Fibroblast of peridontal ligament (primary cell): Measurements from ENCODE around the gene SLC5A2.

Experiments
- DNase-seq: peaks from one replicate; pipeline ENCODE4 v3.0.0-alpha.2; 2010; ENCODE audit errors: extremely low read depth

SLC5A2 gene

DNA sequence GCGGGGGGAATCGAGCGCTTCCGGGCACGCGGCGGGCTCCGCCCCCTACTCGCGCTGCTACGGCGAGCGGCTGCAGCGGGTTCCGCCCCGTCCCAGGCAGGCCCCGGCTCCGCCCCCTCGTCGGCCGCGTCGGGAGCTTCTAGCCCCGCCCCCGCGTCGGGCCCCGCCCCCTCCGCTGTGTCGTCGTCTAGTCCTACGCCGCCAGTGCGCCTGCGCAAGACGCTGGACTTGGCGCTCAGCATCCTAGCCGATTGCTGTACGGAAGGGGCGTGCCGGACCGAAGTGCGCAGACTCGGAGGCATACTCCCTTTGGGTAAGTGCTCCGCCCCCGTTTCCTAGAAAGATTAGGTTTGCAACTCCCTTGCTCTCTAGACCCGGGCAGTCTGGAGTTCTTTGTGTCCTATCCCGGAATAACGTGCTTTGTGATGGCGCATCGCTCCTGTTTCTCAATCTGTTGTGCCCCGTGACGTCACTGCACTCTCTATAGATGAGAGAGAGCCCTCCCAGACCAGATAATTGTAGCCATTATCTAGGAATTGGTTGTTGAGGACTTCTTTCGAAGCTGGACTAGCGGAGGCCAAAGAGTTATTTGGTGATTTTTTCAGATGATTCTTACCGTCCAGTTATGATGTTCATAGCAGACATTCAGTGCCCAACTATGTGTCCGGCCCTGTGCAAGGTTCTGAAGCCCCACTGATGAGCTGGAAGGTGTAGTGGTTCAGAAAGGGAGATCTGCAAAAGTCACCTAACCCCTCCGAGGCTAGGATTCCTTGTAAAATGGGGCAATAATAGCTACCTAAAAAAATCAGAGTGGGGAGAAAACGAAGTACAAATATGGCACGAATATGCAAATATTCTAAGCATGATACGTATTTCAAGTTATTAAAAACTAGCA lies 23.0 kb upstream of the SLC5A2 start:
- DNase-seq = peak; percentile 99

- peak; percentile 86 for DNase-seq
Measured at GRCh38 chr16:31460582-31461002, 22.3 kb upstream of the SLC5A2 start.

DNA sequence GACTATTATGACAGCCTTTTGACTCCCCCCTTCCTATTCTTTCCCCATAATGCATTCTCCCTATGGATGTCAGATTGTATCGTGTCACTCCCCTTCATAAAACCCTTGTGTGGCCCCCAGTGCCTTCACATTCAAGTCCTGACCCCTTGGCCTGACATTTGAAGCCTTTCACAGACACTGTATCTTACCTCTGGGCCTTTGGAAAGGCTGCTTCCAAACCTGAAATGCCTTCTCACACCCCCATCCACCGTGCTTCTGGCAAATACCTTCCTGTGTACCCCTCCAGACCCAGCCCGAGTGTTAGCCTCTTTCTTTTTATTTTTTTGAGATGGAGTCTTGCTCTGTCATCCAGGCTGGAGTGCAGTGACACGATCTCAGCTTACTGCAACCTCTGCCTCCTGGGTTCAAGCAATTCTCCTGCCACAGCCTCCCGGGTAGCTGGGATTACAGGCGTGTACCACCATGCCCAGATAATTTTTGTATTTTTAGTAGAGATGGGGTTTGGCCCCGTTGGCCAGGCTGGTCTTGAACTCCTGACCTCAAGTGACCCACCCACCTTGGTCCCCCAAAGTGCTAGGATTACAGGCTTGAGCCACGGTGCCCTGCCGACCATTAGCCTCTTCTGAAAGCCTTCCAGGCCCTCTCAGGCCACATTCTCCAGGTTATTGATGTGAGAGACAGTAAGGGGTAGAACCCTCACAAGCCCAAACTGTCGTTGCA lies 21.6 kb upstream of the SLC5A2 start:
- no peak for DNase-seq

GRCh38 chr16:31461921-31462804 lies 20.8 kb upstream of the SLC5A2 start:
- DNase-seq = no peak

DNA sequence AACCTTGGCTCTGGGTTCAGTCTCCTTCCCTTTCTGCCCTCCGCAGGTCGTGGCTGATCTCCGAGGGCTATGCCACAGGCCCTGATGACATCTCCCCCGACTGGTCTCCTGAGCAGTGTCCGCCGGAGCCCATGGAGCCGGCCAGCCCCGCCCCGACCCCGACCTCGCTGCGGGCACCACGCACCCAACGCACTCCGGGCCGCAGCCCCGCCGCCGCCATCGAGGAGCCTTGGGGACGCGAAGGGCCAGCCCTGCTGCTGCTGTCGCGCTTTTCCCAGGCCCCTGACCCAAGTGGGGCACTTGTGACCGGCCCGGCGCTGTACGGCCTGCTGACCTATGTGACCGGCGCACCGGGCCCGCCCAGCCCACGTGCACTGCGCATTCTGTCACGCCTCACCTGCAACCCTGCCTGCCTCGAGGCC lies 18.6 kb upstream of the SLC5A2 start:
- DNase-seq = no peak

GRCh38 chr16:31464781-31465260 lies 18.1 kb upstream of the SLC5A2 start:
- DNase-seq = no peak

- DNase-seq = no peak
Measured at GRCh38 chr16:31465788-31466370, 17.0 kb upstream of the SLC5A2 start.

DNA sequence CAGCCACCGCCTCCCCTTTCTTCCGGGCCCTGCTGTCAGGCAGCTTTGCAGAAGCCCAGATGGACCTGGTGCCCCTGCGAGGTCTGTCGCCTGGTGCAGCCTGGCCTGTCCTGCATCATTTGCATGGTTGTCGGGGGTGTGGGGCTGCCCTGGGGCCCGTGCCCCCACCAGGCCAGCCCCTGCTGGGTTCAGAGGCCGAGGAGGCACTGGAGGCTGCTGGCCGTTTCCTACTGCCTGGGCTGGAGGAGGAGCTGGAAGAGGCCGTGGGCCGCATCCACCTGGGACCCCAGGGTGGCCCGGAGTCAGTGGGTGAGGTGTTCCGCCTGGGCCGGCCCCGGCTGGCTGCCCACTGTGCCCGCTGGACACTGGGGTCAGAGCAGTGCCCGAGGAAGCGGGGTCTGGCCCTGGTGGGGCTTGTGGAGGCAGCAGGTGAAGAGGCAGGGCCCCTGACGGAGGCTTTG lies 16.5 kb upstream of the SLC5A2 start:
- no peak for DNase-seq

DNA sequence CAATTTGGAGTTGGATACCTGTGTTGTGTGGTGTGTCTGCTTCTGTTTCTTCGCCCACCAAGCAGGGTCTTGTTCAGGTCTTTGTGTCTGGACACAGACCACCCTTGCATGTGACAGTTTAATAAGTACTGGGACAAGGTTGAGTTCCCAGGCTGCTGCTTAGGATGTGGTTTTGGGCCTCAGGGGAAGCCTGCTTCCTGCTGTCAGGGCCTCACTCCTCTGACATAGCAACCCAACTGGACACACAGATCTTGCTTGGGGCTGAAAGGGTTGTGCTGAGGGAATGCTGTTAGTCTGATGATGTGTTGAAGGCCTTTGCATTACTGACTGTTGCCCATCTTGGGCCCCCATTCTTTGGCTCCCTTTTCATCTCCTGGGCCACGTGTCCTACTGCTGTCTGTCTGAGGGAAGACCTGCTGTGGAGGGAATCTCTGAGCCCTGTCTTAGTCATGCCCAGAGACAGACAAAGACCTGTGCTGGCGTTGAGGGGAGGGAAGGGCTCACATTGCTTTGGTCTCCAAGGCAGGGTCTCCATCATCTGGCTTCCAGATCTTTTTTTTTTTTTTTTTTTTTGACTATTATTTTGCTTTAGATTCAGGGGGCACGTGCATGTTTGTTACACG lies 15.7 kb upstream of the SLC5A2 start:
- no peak for DNase-seq

- no peak for DNase-seq
Measured at GRCh38 chr16:31467858-31468257, 15.1 kb upstream of the SLC5A2 start.

- DNase-seq = no peak
Measured at GRCh38 chr16:31470615-31471014, 12.3 kb upstream of the SLC5A2 start.

GRCh38 chr16:31471241-31471874 lies 11.6 kb upstream of the SLC5A2 start:
- peak; percentile 20 for DNase-seq

DNA sequence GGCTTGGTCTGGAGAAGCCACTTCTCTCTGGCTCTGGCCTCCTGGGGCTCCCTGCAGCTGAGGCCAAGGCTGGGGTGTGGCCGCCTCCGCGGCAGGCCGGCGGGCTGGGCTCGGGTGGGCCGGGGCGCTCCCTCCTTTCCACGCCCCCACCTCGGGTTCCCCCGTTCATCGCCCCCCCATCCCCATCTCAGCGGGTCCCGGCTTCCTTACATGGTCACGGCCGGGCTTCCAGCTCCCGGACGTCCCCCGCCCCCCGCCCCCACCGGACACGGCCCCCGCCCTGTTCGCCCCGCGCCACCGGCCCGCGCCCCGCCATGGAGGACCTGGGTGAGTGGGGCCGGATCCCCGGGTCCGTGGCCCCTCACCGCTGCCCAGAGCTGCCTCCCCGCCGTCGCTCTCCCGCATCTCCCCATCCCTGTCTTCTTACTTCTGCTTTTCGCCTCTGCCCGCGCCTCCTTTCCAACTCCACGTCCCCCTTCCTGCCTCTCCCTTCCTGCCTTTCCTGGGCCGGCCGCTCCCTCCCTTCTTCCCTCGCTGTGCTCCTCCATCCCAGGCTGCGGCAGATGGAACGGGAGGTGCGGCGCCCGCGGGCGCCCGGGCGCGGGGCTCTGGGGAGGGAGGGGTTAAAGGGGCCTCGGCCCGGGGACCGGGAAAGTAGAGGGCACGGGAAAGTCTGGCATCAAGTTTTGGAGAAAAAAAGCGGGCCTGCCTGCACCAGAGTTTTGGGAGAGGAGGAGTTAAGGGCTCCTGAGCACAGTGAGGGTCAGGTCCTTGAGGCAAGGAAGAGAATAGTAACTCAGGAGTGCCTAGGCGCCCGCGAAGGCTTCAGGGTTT lies 10.8 kb upstream of the SLC5A2 start, which contains the start of gene TGFB1I1:
Gene TGFB1I1 (plus strand): TSS at position 278 of the 834 bp plus-strand sequence. CDS start 37 bp downstream, at position 315.
- peak; percentile 74 for DNase-seq

DNA sequence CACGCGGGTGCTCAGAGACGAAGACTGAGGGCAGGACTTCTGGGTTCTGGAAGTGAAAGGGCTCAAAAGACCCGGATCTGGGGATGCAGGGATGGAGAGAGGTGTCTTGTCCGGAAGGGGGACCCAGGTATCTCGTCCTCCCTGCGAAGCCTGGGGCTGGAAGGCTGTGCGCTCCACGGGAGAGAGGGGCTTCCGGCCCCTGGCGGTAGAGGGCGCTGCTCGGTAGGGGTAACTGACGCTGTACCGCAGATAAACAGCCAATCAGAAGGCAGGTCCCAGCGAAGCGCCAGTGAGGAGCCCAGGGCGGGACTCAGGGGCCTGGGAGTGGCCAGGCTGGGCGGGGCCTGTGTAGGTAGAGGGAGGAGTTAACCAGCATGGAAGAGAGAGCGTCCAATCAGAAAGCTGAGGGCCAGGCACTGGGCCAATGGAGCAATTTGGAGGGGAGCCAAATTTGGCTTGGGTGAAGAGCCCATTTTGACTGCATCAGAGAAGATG lies 10.2 kb upstream of the SLC5A2 start:
- DNase-seq = peak; percentile 87

GRCh38 chr16:31473264-31473984 lies 9.5 kb upstream of the SLC5A2 start:
- no peak for DNase-seq

DNA sequence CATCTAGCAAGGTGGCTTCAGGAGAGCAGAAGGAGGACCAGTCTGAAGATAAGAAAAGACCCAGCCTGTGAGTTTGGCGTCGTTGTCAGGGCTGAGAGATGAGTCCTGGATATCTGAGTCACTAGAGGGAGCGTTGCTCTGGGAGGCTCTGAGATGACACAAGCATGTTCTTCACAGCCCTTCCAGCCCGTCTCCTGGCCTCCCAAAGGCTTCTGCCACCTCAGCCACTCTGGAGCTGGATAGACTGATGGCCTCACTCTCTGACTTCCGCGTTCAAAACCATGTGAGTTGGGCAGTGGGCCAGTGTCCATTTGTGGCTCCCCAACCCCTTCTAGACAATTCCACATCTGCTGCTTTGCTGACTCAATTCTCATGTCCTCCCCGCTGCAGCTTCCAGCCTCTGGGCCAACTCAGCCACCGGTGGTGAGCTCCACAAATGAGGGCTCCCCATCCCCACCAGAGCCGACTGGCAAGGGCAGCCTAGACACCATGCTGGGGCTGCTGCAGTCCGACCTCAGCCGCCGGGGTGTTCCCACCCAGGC lies 8.7 kb upstream of the SLC5A2 start:
- peak; percentile 75 for DNase-seq

- DNase-seq = no peak
Measured at GRCh38 chr16:31474773-31475738, 7.9 kb upstream of the SLC5A2 start.
